GM23338 (cell line): ENCODE measurements around the gene PRCC. TPM values are rescaled to one million over a fixed set of nuclear protein-coding genes. Genes with fewer than 3 reads are reported as not detected.
A peak's percentile ranks its signal among the peaks of the same experiment; 100 is the strongest.

Experiments
- ATAC-seq: fragments of 200-7000 bp; cut with Tn5 transposase; 3 replicates; pipeline ENCODE4 v1.9.1; 2020
- DNase-seq: peaks from one replicate; pipeline ENCODE4 v3.0.0-alpha.2; 2015; ENCODE audit warnings: low spot score
- H2AFZ ChIP-seq: fragments of 200-600 bp; sonication (generic); 2 replicates; pipeline ENCODE4 v1.8.0; 2016; ENCODE audit warnings: antibody characterized with exemption, mild to moderate bottlenecking, moderate library complexity
- H3F3A ChIP-seq: fragments of 200-600 bp; sonication (generic); replicated peaks from 2 replicates; pipeline ENCODE4 v1.8.0; 2017; ENCODE audit warnings: antibody characterized with exemption, mixed run types, low read depth
- H3K27ac ChIP-seq: fragments of 200-600 bp; sonication (generic); 2 replicates; pipeline ENCODE4 v1.6.1; 2016; ENCODE audit warnings: low read depth
- H3K27me3 ChIP-seq: fragments of 200-600 bp; sonication (generic); 2 replicates; pipeline ENCODE4 v1.8.0; 2016; ENCODE audit warnings: mild to moderate bottlenecking, mixed run types, moderate library complexity; ENCODE audit not compliant: insufficient read depth
- H3K36me3 ChIP-seq: fragments of 200-600 bp; sonication (generic); 2 replicates; pipeline ENCODE4 v1.8.0; 2016; ENCODE audit warnings: mild to moderate bottlenecking; ENCODE audit not compliant: insufficient read depth
- H3K4me1 ChIP-seq: fragments of 200-600 bp; sonication (generic); 2 replicates; pipeline ENCODE4 v1.8.0; 2016; ENCODE audit warnings: mild to moderate bottlenecking, moderate library complexity; ENCODE audit not compliant: insufficient read depth
- H3K4me2 ChIP-seq: fragments of 200-600 bp; sonication (generic); 2 replicates; pipeline ENCODE4 v1.7.1; 2017; ENCODE audit warnings: mixed run types
- H3K4me3 ChIP-seq: fragments of 200-600 bp; sonication (generic); 2 replicates; pipeline ENCODE4 v1.6.1; 2016; ENCODE audit warnings: mixed run types
- H3K79me2 ChIP-seq: fragments of 200-600 bp; sonication (generic); replicated peaks from 2 replicates; pipeline ENCODE4 v1.8.0; 2017; ENCODE audit warnings: mild to moderate bottlenecking; ENCODE audit not compliant: insufficient read depth
- H3K9me2 ChIP-seq: fragments of 200-600 bp; sonication (generic); 2 replicates; pipeline ENCODE4 v1.8.0; 2017; ENCODE audit not compliant: insufficient read depth
- H4K20me1 ChIP-seq: fragments of 200-600 bp; sonication (generic); replicated peaks from 2 replicates; pipeline ENCODE4 v1.8.0; 2017; ENCODE audit warnings: mild to moderate bottlenecking; ENCODE audit not compliant: insufficient read depth
- H3K27ac Mint-ChIP-seq: 2 replicates; pipeline ENCODE4 v1.8.0; 2020; ENCODE audit warnings: inconsistent platforms, mild to moderate bottlenecking, moderate library complexity, mixed read lengths
- H3K27me3 Mint-ChIP-seq: 3 replicates; pipeline ENCODE4 v1.8.0; 2022; ENCODE audit warnings: low read depth, mild to moderate bottlenecking, moderate library complexity, mixed read lengths, inconsistent platforms; ENCODE audit not compliant: insufficient read depth, poor library complexity
- H3K36me3 Mint-ChIP-seq: 3 replicates; pipeline ENCODE4 v1.8.0; 2021; ENCODE audit warnings: low read depth, mild to moderate bottlenecking, inconsistent platforms, moderate library complexity, mixed read lengths
- H3K4me1 Mint-ChIP-seq: 3 replicates; pipeline ENCODE4 v1.8.0; 2020; ENCODE audit warnings: mild to moderate bottlenecking, inconsistent platforms, mixed read lengths
- H3K4me3 Mint-ChIP-seq: 3 replicates; pipeline ENCODE4 v1.8.0; 2021; ENCODE audit warnings: moderate library complexity, mild to moderate bottlenecking, inconsistent platforms, mixed read lengths
- H3K9me3 Mint-ChIP-seq: 3 replicates; pipeline ENCODE4 v1.8.0; 2020; ENCODE audit warnings: moderate library complexity, mild to moderate bottlenecking, inconsistent platforms, mixed read lengths
- ETS1 ChIP-seq: IDR thresholded peaks from 2 replicates; pipeline ENCODE4 v1.6.1; 2016; ENCODE audit warnings: antibody characterized with exemption
- EZH2 ChIP-seq: fragments of 200-600 bp; sonication (generic); IDR thresholded peaks from one replicate; pipeline ENCODE4 v1.8.0; 2017; ENCODE audit warnings: antibody characterized with exemption, mild to moderate bottlenecking, low read depth; ENCODE audit not compliant: unreplicated experiment
- JUNB ChIP-seq: IDR thresholded peaks from one replicate; pipeline ENCODE4 v1.6.1; 2016; ENCODE audit warnings: antibody characterized with exemption; ENCODE audit not compliant: unreplicated experiment
- NANOG ChIP-seq: IDR thresholded peaks from 2 replicates; pipeline ENCODE4 v1.6.1; 2016; ENCODE audit warnings: antibody characterized with exemption, borderline replicate concordance
- STAT1 ChIP-seq: IDR thresholded peaks from one replicate; pipeline ENCODE4 v1.6.1; 2016; ENCODE audit warnings: antibody characterized with exemption; ENCODE audit not compliant: unreplicated experiment
- ZNF462 ChIP-seq: fragments of 250-450 bp; sonication (Bioruptor Pico); IDR thresholded peaks from 2 replicates; pipeline ENCODE4 v1.5.0; 2020; ENCODE audit warnings: mild to moderate bottlenecking, moderate library complexity
- polyA plus RNA-seq: library from polyadenylated mRNA; unstranded; fragments of >200 nt; fragmentation: Nextera tagmentation; extraction: Ambion mirVana; gene quantifications from 2 replicates; pipeline ENCODE4 v1.2.1, GENCODE V29; 2016
- total RNA-seq: library from RNA; depleted of rRNA; stranded (reverse); fragments of >200 nt; shearing (Covaris generic); gene quantifications from 2 replicates; pipeline ENCODE4 v1.2.3, GENCODE V29; 2014

PRCC gene
- total and polyA plus RNA-seq, 2 experiments from 2014 or later: 66.2 to 72.9 TPM

GRCh38 chr1:156746406-156746727 lies 21.0 kb upstream of the PRCC start:
- Histone ChIP-seq H3K27me3 (no peaks in the 10 kb centered on the region), H3K79me2 (peaks cover 62% of the 10 kb centered on the region), H3K36me3 (peaks cover 5% of the 10 kb centered on the region; the same call in 1 of the 2 replicates), H3K27ac (peak overlapping the region; percentile 100), H2AFZ (no peak overlapping the region), H3K9me2 (no peaks in the 10 kb centered on the region), H3K4me3 (peak overlapping the region; percentile 88), H3K4me1 (peaks cover 63% of the 10 kb centered on the region), H4K20me1 (peaks cover 16% of the 10 kb centered on the region), H3F3A (peaks cover 44% of the 10 kb centered on the region), H3K4me2 (peak overlapping the region; percentile 100)
- Mint-ChIP-seq H3K27ac (peak overlapping the region; percentile 100), H3K36me3 (peaks cover 62% of the 10 kb centered on the region), H3K27me3 (peaks cover 25% of the 10 kb centered on the region), H3K9me3 (no peaks in the 10 kb centered on the region; the same call in 1 of the 3 replicates), H3K4me1 (peaks cover 65% of the 10 kb centered on the region), H3K4me3 (peak overlapping the region; percentile 89)
- DNase-seq (no peak), ATAC-seq (no peak)
- TF ChIP-seq EZH2 (no peak), JUNB (no peak), ETS1 (no peak), ZNF462 (no peak), NANOG (no peak), STAT1 (no peak)
